ENCODE data around the gene HTR4.
A peak's percentile ranks its signal among the peaks of the same experiment; 100 is the strongest.
"Not testable (repeated sequence)": the region's sequence is repeated elsewhere in the genome, so short reads cannot be mapped to it uniquely, and the experiment has no call there.

Gene HTR4

DNA sequence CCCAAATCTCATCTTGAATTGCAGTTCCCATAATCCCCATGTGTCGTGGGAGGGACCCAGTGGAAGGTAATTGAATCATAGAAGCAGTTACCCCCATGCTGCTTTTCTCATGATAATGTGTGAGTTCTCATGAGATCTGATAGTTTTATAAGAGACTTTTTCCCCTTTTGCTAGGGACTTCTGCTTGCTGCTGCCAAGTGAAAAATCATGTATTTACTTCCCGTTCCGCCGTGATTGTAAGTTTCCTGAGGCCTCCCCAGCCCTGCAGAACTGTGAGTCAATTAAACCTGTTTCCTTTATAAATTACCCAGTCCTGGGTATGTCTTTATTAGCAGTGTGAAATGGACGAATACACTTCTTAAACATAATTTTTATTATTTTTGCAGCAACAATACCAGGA is 185.6 kb downstream of the HTR4 start:
- not testable (repeated sequence) for DNase-seq

GRCh38 chr5:148467958-148468357 is 186.4 kb downstream of the HTR4 start:
- DNase-seq = no peak

- no peak for DNase-seq
Observed at GRCh38 chr5:148466236-148466580, 188.1 kb downstream of the HTR4 start.

- no peak for DNase-seq
Observed at GRCh38 chr5:148465381-148466235, 188.7 kb downstream of the HTR4 start.

DNA sequence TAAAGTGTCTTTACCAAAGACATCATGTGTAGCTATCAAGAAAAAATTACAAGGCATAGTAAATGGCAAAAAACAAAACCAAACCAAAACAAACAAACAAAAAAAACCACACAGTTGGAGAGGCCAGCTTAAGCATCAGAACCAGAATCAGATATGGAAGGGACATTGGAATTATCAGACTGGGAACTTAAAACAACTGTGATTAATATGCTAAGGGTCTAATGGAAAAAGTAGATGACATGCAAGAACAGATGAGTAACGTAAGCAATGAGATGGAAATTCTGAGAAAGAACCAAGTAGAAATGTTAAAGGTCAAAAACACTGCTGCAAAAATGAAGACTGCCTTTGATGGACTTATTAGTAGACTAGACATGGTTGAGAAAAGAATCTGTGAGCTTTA is 194.7 kb downstream of the HTR4 start:
- DNase-seq = no peak

GRCh38 chr5:148458036-148458888 is 196.1 kb downstream of the HTR4 start:
- no peak for DNase-seq

DNA sequence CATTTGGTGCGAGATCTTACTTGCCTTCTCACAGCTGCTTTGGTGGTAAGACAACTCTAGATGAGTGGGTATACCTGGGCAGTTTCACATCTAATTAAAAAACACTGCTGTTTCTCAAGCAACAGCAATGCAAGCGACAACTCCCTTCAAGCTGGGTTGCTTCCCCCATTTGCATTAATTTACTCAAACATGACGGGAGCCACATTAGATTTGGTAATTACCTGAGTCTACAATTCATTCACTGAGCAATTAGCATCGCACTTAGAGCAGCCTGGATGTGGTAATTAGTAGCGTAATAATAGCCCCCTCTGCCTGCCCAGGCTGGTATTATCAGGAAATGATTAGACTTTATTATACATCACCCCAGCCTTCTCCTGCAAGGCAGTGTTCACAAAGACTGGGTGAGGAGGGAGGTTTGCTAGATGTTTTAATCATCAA is 197.1 kb downstream of the HTR4 start:
- DNase-seq = no peak

DNA sequence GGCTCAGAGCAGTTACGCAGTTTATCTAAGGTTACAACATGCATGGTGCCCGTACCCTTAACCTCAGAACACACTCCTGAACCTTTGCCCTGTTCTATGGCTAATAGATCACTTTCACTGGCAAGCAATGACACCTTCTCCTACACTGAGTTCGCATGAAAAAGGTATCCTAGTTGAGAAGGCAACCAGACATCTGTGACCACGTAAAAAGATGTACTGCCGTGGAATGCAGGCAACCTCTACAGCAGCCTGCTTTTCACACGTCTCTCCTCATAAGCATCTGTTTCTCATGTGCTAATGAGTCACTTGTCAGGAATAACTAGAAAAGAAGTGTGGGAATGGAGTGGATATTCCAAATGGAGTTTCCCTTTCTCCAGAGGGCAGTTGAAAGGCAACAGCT is 199.1 kb downstream of the HTR4 start:
- no peak for DNase-seq

GRCh38 chr5:148454576-148454975 is 199.8 kb downstream of the HTR4 start:
- no peak for DNase-seq

- no peak for DNase-seq
Observed at GRCh38 chr5:148452499-148453193, 201.7 kb downstream of the HTR4 start.

DNA sequence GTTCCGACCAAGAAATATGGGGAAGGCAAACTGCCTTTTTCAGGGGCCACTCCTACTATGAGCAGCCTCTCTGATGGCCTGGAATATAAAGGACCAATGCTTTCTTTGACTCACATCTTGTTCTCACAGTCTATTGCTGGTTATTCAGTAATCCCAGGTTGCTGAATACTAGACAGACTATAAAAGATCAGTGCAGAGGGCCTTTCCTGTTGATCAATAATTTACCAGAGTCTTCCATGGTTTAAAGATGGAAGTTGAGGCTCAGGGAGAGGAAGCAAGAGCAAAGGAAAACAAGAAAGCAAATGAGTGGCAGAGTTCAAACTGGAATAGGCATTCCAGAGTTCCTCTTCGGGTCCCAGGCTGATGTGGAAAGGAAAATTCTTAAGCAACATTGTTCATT is 207.7 kb downstream of the HTR4 start:
- DNase-seq = no peak

DNA sequence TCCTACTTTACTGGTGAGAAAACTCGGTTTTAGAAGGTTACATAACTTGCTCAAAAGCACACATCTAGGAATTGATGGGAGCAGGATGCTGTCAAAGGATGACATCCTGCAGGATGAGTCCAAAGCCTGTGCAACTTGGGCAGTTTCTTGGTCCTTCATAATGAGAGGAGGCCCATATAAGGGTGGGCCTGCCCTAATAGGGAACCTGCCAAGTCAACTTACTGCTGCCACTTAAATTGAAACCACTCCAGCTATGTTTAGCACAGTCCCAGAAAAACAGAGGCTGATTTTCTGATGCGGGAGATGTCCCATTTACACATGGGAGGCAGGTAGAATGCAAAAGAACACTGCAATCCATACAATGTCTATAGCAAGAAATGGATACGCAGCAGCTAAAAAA is 208.7 kb downstream of the HTR4 start:
- no peak for DNase-seq

DNA sequence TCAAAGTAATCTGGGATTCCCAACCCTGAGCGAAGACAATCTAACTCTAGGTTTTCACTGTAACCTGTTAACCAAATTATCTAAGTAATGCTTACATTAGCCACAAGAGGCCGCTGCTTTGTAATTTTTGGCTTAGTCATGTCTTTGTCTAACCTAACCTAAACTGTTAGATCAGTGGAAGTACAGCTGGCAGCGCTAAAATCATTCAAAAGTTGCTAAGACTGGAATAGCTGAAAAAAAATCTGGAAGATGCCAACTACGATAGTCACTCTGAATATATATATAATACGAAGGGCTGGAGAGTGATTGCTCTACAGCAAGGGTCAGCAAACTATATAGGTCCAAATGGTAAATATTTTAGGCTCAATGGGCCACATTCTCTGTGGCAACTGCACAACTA is 210.3 kb downstream of the HTR4 start:
- peak; percentile 41 for DNase-seq

GRCh38 chr5:148443241-148443640 is 211.1 kb downstream of the HTR4 start:
- no peak for DNase-seq

- no peak for DNase-seq
Observed at GRCh38 chr5:148438933-148439332, 215.4 kb downstream of the HTR4 start.

GRCh38 chr5:148437249-148437648 is 217.1 kb downstream of the HTR4 start:
- DNase-seq = no peak

- no peak for DNase-seq
Observed at GRCh38 chr5:148436029-148436428, 218.3 kb downstream of the HTR4 start.

GRCh38 chr5:148433826-148434225 is 220.5 kb downstream of the HTR4 start:
- no peak for DNase-seq
